Activated naive CD8-positive, alpha-beta T cell (primary cell): ENCODE results near the gene NNT.
"Not testable (repeated sequence)": the region's sequence is repeated elsewhere in the genome, so short reads cannot be mapped to it uniquely, and the experiment has no call there.

Experiments
- H3K27ac Mint-ChIP-seq: one replicate; pipeline ENCODE4 v1.8.0; 2021; ENCODE audit warnings: mixed read lengths
- H3K27me3 Mint-ChIP-seq: one replicate; pipeline ENCODE4 v1.8.0; 2021; ENCODE audit warnings: mixed read lengths
- H3K36me3 Mint-ChIP-seq: one replicate; pipeline ENCODE4 v1.8.0; 2021; ENCODE audit warnings: mixed read lengths
- H3K4me1 Mint-ChIP-seq: one replicate; pipeline ENCODE4 v1.8.0; 2021; ENCODE audit warnings: low read depth, mixed read lengths
- H3K4me3 Mint-ChIP-seq: one replicate; pipeline ENCODE4 v1.8.0; 2021; ENCODE audit warnings: mild to moderate bottlenecking, mixed read lengths
- H3K9me3 Mint-ChIP-seq: one replicate; pipeline ENCODE4 v1.8.0; 2021; ENCODE audit warnings: low read depth, mixed read lengths

NNT gene

GRCh38 chr5:43712081-43712480 is 109.1 kb downstream of the NNT start:
- no peaks in the 10 kb centered on the region for H3K36me3 Mint-ChIP-seq
- H3K9me3 Mint-ChIP-seq, result no peaks in the 10 kb centered on the region
- H3K27me3 Mint-ChIP-seq, result no peaks in the 10 kb centered on the region
- no peak overlapping the region for H3K27ac Mint-ChIP-seq
- H3K4me3 Mint-ChIP-seq, result no peak overlapping the region
- no peaks in the 10 kb centered on the region for H3K4me1 Mint-ChIP-seq

- H3K36me3 Mint-ChIP-seq, H3K9me3 Mint-ChIP-seq, H3K27me3 Mint-ChIP-seq, H3K4me3 Mint-ChIP-seq, H3K4me1 Mint-ChIP-seq, H3K27ac Mint-ChIP-seq: not testable (repeated sequence)
Observed at GRCh38 chr5:43719783-43720182, 116.8 kb downstream of the NNT start.

- H3K9me3 Mint-ChIP-seq, result no peaks in the 10 kb centered on the region
- no peak overlapping the region for H3K27ac Mint-ChIP-seq
- H3K4me1 Mint-ChIP-seq, result no peaks in the 10 kb centered on the region
- peaks cover 7% of the 10 kb centered on the region for H3K27me3 Mint-ChIP-seq
- H3K4me3 Mint-ChIP-seq, result no peak overlapping the region
- H3K36me3 Mint-ChIP-seq, result no peaks in the 10 kb centered on the region
Observed at GRCh38 chr5:43728581-43728980, 125.6 kb downstream of the NNT start.

- no peaks in the 10 kb centered on the region for H3K4me1 Mint-ChIP-seq
- H3K27ac Mint-ChIP-seq, result no peak overlapping the region
- peaks cover 4% of the 10 kb centered on the region for H3K27me3 Mint-ChIP-seq
Observed at GRCh38 chr5:43729846-43730478, 127.0 kb downstream of the NNT start.

GRCh38 chr5:43730832-43731342 is 127.9 kb downstream of the NNT start:
- Mint-ChIP-seq H3K27ac (no peak overlapping the region), H3K9me3 (no peaks in the 10 kb centered on the region), H3K4me3 (no peak overlapping the region), H3K4me1 (no peaks in the 10 kb centered on the region), H3K27me3 (peaks cover 4% of the 10 kb centered on the region), H3K36me3 (no peaks in the 10 kb centered on the region)

More at GRCh38 chr5:43729846-43730478, 127.0 kb downstream of the NNT start:
- no peaks in the 10 kb centered on the region for H3K9me3 Mint-ChIP-seq
- no peaks in the 10 kb centered on the region for H3K36me3 Mint-ChIP-seq
- no peak overlapping the region for H3K4me3 Mint-ChIP-seq

GRCh38 chr5:43731573-43731972 is 128.6 kb downstream of the NNT start:
- H3K4me3 Mint-ChIP-seq, result no peak overlapping the region
- H3K9me3 Mint-ChIP-seq, result no peaks in the 10 kb centered on the region
- H3K27ac Mint-ChIP-seq, result no peak overlapping the region
- H3K27me3 Mint-ChIP-seq, result peaks cover 4% of the 10 kb centered on the region
- no peaks in the 10 kb centered on the region for H3K36me3 Mint-ChIP-seq
- H3K4me1 Mint-ChIP-seq, result no peaks in the 10 kb centered on the region

- H3K4me1 Mint-ChIP-seq, H3K27me3 Mint-ChIP-seq, H3K9me3 Mint-ChIP-seq, H3K4me3 Mint-ChIP-seq, H3K27ac Mint-ChIP-seq, H3K36me3 Mint-ChIP-seq: not testable (repeated sequence)
Observed at GRCh38 chr5:43745923-43746548, 143.1 kb downstream of the NNT start.

GRCh38 chr5:43750809-43751208 is 147.8 kb downstream of the NNT start:
- peaks cover 6% of the 10 kb centered on the region for H3K9me3 Mint-ChIP-seq
- no peaks in the 10 kb centered on the region for H3K4me1 Mint-ChIP-seq
- no peaks in the 10 kb centered on the region for H3K36me3 Mint-ChIP-seq
- no peak overlapping the region for H3K4me3 Mint-ChIP-seq
- peaks cover 4% of the 10 kb centered on the region for H3K27me3 Mint-ChIP-seq
- no peak overlapping the region for H3K27ac Mint-ChIP-seq

- Mint-ChIP-seq H3K4me3 (no peak overlapping the region), H3K9me3 (peaks cover 9% of the 10 kb centered on the region), H3K4me1 (no peaks in the 10 kb centered on the region), H3K27ac (no peak overlapping the region), H3K27me3 (peaks cover 4% of the 10 kb centered on the region), H3K36me3 (no peaks in the 10 kb centered on the region)
Observed at GRCh38 chr5:43753069-43753468, 150.1 kb downstream of the NNT start.
